Measurements from ENCODE around the gene DNAJC22.

The DNAJC22 gene

GRCh38 chr12:49304161-49304560 is 42.5 kb upstream of the DNAJC22 start:
- TF ChIP-seq POLR2AphosphoS5 (IDR thresholded peaks at IDR 0.05; ENCODE audit: low read depth, low read length) = no peak
- TF ChIP-seq SIN3A (IDR thresholded peaks at IDR 0.05; ENCODE audit: borderline replicate concordance, insufficient read depth, low read length) = no peak
- TF ChIP-seq TAF1 (IDR thresholded peaks at IDR 0.05; ENCODE audit: borderline replicate concordance, insufficient read depth, low read length) = no peak
- no peak for TF ChIP-seq FOXP2 (optimal IDR thresholded peaks at IDR 0.05; ENCODE audit: borderline replicate concordance, extremely low read depth, extremely low read length, insufficient read depth)
- TF ChIP-seq, protein P1, sequence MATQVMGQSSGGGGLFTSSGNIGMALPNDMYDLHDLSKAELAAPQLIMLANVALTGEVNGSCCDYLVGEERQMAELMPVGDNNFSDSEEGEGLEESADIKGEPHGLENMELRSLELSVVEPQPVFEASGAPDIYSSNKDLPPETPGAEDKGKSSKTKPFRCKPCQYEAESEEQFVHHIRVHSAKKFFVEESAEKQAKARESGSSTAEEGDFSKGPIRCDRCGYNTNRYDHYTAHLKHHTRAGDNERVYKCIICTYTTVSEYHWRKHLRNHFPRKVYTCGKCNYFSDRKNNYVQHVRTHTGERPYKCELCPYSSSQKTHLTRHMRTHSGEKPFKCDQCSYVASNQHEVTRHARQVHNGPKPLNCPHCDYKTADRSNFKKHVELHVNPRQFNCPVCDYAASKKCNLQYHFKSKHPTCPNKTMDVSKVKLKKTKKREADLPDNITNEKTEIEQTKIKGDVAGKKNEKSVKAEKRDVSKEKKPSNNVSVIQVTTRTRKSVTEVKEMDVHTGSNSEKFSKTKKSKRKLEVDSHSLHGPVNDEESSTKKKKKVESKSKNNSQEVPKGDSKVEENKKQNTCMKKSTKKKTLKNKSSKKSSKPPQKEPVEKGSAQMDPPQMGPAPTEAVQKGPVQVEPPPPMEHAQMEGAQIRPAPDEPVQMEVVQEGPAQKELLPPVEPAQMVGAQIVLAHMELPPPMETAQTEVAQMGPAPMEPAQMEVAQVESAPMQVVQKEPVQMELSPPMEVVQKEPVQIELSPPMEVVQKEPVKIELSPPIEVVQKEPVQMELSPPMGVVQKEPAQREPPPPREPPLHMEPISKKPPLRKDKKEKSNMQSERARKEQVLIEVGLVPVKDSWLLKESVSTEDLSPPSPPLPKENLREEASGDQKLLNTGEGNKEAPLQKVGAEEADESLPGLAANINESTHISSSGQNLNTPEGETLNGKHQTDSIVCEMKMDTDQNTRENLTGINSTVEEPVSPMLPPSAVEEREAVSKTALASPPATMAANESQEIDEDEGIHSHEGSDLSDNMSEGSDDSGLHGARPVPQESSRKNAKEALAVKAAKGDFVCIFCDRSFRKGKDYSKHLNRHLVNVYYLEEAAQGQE (IDR thresholded peaks at IDR 0.05; ENCODE audit: insufficient read depth in 1 of 2, low read depth in 2 of 2, low read length in 2 of 2) = no peak

DNA sequence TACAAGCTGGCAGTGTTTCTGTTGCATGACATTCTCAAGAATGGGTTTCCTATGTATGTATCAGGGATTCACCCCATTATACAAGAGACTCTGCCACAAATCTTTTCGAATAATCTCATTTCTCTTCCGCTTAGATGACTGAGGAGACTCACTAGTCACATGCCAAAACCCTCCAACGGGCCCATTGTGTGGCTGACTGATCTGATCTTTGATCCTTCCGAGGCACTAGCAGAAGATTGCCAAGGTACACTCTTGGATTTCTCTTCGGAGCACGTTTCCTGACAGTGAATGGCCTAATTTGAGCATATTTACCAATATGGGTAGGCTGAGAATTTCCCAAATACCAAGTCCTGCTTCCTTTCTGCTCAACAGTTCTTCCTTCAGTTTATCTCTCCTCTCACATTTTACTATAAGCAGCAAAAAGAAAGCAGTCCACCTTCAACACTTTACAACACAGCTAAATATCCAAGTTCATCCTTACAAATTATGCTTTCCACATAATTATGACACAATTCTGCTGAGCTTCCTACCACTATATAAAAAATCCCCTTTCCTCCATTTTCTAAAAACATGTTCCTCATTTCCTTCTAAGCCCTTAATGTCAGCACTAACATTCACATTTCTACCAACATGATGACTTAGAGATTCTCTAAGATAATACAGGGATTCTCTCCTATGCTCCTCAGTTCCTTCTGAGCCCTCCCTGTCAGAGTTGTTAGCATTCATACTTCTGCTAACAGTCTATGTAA is 40.8 kb upstream of the DNAJC22 start:
- TF ChIP-seq FOXP2 (optimal IDR thresholded peaks at IDR 0.05; ENCODE audit: borderline replicate concordance, extremely low read depth, extremely low read length, insufficient read depth) (no peak), SIN3A (IDR thresholded peaks at IDR 0.05; ENCODE audit: borderline replicate concordance, insufficient read depth, low read length) (no peak), POLR2AphosphoS5 (IDR thresholded peaks at IDR 0.05; ENCODE audit: low read depth, low read length) (no peak), TAF1 (IDR thresholded peaks at IDR 0.05; ENCODE audit: borderline replicate concordance, insufficient read depth, low read length) (no peak)
- TF ChIP-seq, protein P1 (IDR thresholded peaks at IDR 0.05; ENCODE audit: insufficient read depth in 1 of 2, low read depth in 2 of 2, low read length in 2 of 2) = no peak

DNA sequence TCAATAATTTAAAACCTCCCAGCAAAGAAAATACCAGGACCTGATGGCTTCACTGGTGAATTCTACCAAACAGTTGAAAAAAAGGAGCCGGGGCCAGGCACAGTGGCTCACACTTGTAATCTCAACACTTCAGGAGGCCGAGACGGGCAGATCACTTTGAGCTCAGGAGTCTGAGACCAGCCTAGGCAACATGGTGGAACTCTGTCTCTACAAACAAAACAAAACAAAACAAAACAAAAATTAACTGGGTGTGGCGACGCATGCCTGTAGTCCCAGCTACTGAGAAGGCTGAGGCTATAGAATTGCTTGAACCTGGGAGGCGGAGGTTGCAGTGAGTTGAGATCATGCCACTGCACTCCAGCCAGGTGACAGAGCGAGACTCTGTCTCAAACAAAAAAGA is 37.3 kb upstream of the DNAJC22 start:
- no peak for TF ChIP-seq FOXP2 (optimal IDR thresholded peaks at IDR 0.05; ENCODE audit: borderline replicate concordance, extremely low read depth, extremely low read length, insufficient read depth)
- TF ChIP-seq POLR2AphosphoS5 (IDR thresholded peaks at IDR 0.05; ENCODE audit: low read depth, low read length) = no peak
- TF ChIP-seq SIN3A (IDR thresholded peaks at IDR 0.05; ENCODE audit: borderline replicate concordance, insufficient read depth, low read length) = no peak
- no peak for TF ChIP-seq TAF1 (IDR thresholded peaks at IDR 0.05; ENCODE audit: borderline replicate concordance, insufficient read depth, low read length)
- TF ChIP-seq, protein P1 (IDR thresholded peaks at IDR 0.05; ENCODE audit: insufficient read depth in 1 of 2, low read depth in 2 of 2, low read length in 2 of 2) = no peak

GRCh38 chr12:49314811-49315210 is 31.9 kb upstream of the DNAJC22 start:
- no peak for TF ChIP-seq TAF1 (IDR thresholded peaks at IDR 0.05; ENCODE audit: borderline replicate concordance, insufficient read depth, low read length)
- no peak for TF ChIP-seq SIN3A (IDR thresholded peaks at IDR 0.05; ENCODE audit: borderline replicate concordance, insufficient read depth, low read length)
- TF ChIP-seq FOXP2 (optimal IDR thresholded peaks at IDR 0.05; ENCODE audit: borderline replicate concordance, extremely low read depth, extremely low read length, insufficient read depth) = no peak
- no peak for TF ChIP-seq POLR2AphosphoS5 (IDR thresholded peaks at IDR 0.05; ENCODE audit: low read depth, low read length)
- TF ChIP-seq, protein P1 (IDR thresholded peaks at IDR 0.05; ENCODE audit: insufficient read depth in 1 of 2, low read depth in 2 of 2, low read length in 2 of 2) = no peak

Data from PFSK-1 (cell line).